Activated T-helper 17 cell treated with anti-CD3 and anti-CD28 coated beads, Interleukin-2, amount 50 U/mL, for 72 hours (primary cell): ENCODE measurements around the gene GRPEL1. TPM values are rescaled to one million over a fixed set of nuclear protein-coding genes. Genes with fewer than 3 reads are reported as not detected.
A peak's percentile ranks its signal among the peaks of the same experiment; 100 is the strongest.

ENCODE experiments used
- ATAC-seq: fragments of 150-1000 bp; cut with Tn5 transposase; replicated peaks from 2 replicates; pipeline ENCODE4 v1.10.0; 2021; ENCODE audit warnings: mild to moderate bottlenecking, moderate library complexity
- H3K27ac Mint-ChIP-seq: one replicate; pipeline ENCODE4 v1.8.0; 2022; ENCODE audit warnings: mixed read lengths
- H3K27me3 Mint-ChIP-seq: one replicate; pipeline ENCODE4 v1.8.0; 2022; ENCODE audit warnings: mixed read lengths
- H3K36me3 Mint-ChIP-seq: one replicate; pipeline ENCODE4 v1.8.0; 2022; ENCODE audit warnings: low read depth, mild to moderate bottlenecking, mixed read lengths
- H3K4me1 Mint-ChIP-seq: one replicate; pipeline ENCODE4 v1.8.0; 2022; ENCODE audit warnings: mixed read lengths
- H3K4me3 Mint-ChIP-seq: one replicate; pipeline ENCODE4 v1.8.0; 2022; ENCODE audit warnings: mild to moderate bottlenecking, mixed read lengths
- H3K9me3 Mint-ChIP-seq: one replicate; pipeline ENCODE4 v1.8.0; 2022; ENCODE audit warnings: mixed read lengths
- total RNA-seq, 2 donors: library from RNA; stranded (reverse); gene quantifications; one replicate each; pipeline ENCODE4 v1.2.3, GENCODE V29; 2022

GRPEL1 gene
- 10 to 100 TPM; 56.3 to 92.5 TPM for total RNA-seq

- no peaks in the 10 kb centered on the region for H3K9me3 Mint-ChIP-seq
- no peaks in the 10 kb centered on the region for H3K27me3 Mint-ChIP-seq
- H3K36me3 Mint-ChIP-seq, result peaks cover 54% of the 10 kb centered on the region
- H3K4me3 Mint-ChIP-seq, result peak within 1 kb of the TSS; percentile 97
- ATAC-seq, result peak; percentile 94
- peaks cover 9% of the 10 kb centered on the region for H3K4me1 Mint-ChIP-seq
- H3K27ac Mint-ChIP-seq, result peak within 1 kb of the TSS; percentile 94
Observed at GRCh38 chr4:7067452-7068278, at the start of gene GRPEL1. TSS of gene GRPEL1 (minus strand) at chr4:7068064. CDS start at chr4:7068032, 32 bp downstream.

GRCh38 chr4:7116705-7117104 lies 48.8 kb upstream of the GRPEL1 start:
- H3K36me3 Mint-ChIP-seq, result no peaks in the 10 kb centered on the region
- no peaks in the 10 kb centered on the region for H3K4me1 Mint-ChIP-seq
- H3K9me3 Mint-ChIP-seq, result peaks cover 12% of the 10 kb centered on the region
- H3K27me3 Mint-ChIP-seq, result peaks cover 25% of the 10 kb centered on the region
- ATAC-seq, result no peak
- no peak overlapping the region for H3K27ac Mint-ChIP-seq
- no peak overlapping the region for H3K4me3 Mint-ChIP-seq

GRCh38 chr4:7115557-7116340 lies 47.9 kb upstream of the GRPEL1 start:
- H3K27me3 Mint-ChIP-seq, result peaks cover 25% of the 10 kb centered on the region
- H3K4me1 Mint-ChIP-seq, result no peaks in the 10 kb centered on the region
- peaks cover 12% of the 10 kb centered on the region for H3K9me3 Mint-ChIP-seq
- H3K27ac Mint-ChIP-seq, result no peak overlapping the region
- no peaks in the 10 kb centered on the region for H3K36me3 Mint-ChIP-seq
- no peak overlapping the region for H3K4me3 Mint-ChIP-seq
- ATAC-seq, result no peak

- no peak overlapping the region for H3K27ac Mint-ChIP-seq
- H3K4me3 Mint-ChIP-seq, result no peak overlapping the region
- H3K9me3 Mint-ChIP-seq, result peaks cover 2% of the 10 kb centered on the region
- no peaks in the 10 kb centered on the region for H3K4me1 Mint-ChIP-seq
- ATAC-seq, result no peak
- no peaks in the 10 kb centered on the region for H3K36me3 Mint-ChIP-seq
- peaks cover 5% of the 10 kb centered on the region for H3K27me3 Mint-ChIP-seq
Observed at GRCh38 chr4:7112656-7113055, 44.8 kb upstream of the GRPEL1 start.

GRCh38 chr4:7111441-7111840 lies 43.6 kb upstream of the GRPEL1 start:
- H3K9me3 Mint-ChIP-seq, result no peaks in the 10 kb centered on the region
- H3K4me3 Mint-ChIP-seq, result no peak overlapping the region
- H3K4me1 Mint-ChIP-seq, result no peaks in the 10 kb centered on the region
- no peaks in the 10 kb centered on the region for H3K36me3 Mint-ChIP-seq
- H3K27ac Mint-ChIP-seq, result no peak overlapping the region
- no peaks in the 10 kb centered on the region for H3K27me3 Mint-ChIP-seq
- no peak for ATAC-seq

- Mint-ChIP-seq H3K4me1 (no peaks in the 10 kb centered on the region), H3K27ac (no peak overlapping the region), H3K36me3 (no peaks in the 10 kb centered on the region), H3K27me3 (no peaks in the 10 kb centered on the region), H3K4me3 (no peak overlapping the region), H3K9me3 (no peaks in the 10 kb centered on the region)
- ATAC-seq, result no peak
Observed at GRCh38 chr4:7110546-7110945, 42.7 kb upstream of the GRPEL1 start.

- ATAC-seq, result no peak
- Mint-ChIP-seq H3K27ac (no peak overlapping the region), H3K4me1 (no peaks in the 10 kb centered on the region), H3K4me3 (no peak overlapping the region), H3K27me3 (no peaks in the 10 kb centered on the region), H3K9me3 (no peaks in the 10 kb centered on the region), H3K36me3 (no peaks in the 10 kb centered on the region)
Observed at GRCh38 chr4:7109169-7109568, 41.3 kb upstream of the GRPEL1 start.

- Mint-ChIP-seq H3K27ac (no peak overlapping the region), H3K36me3 (no peaks in the 10 kb centered on the region), H3K4me3 (no peak overlapping the region), H3K4me1 (no peaks in the 10 kb centered on the region), H3K27me3 (no peaks in the 10 kb centered on the region), H3K9me3 (no peaks in the 10 kb centered on the region)
- no peak for ATAC-seq
Observed at GRCh38 chr4:7108660-7109059, 40.8 kb upstream of the GRPEL1 start.

- no peaks in the 10 kb centered on the region for H3K27me3 Mint-ChIP-seq
- H3K4me1 Mint-ChIP-seq, result no peaks in the 10 kb centered on the region
- H3K36me3 Mint-ChIP-seq, result no peaks in the 10 kb centered on the region
- no peaks in the 10 kb centered on the region for H3K9me3 Mint-ChIP-seq
- H3K27ac Mint-ChIP-seq, result no peak overlapping the region
- ATAC-seq, result no peak
- H3K4me3 Mint-ChIP-seq, result no peak overlapping the region
Observed at GRCh38 chr4:7108046-7108625, 40.3 kb upstream of the GRPEL1 start.

GRCh38 chr4:7107166-7107905 lies 39.5 kb upstream of the GRPEL1 start:
- Mint-ChIP-seq H3K4me1 (no peaks in the 10 kb centered on the region), H3K36me3 (no peaks in the 10 kb centered on the region), H3K27me3 (no peaks in the 10 kb centered on the region), H3K9me3 (no peaks in the 10 kb centered on the region), H3K4me3 (no peak overlapping the region), H3K27ac (no peak overlapping the region)
- ATAC-seq, result no peak

GRCh38 chr4:7105276-7105675 lies 37.4 kb upstream of the GRPEL1 start:
- ATAC-seq, result no peak

GRCh38 chr4:7104366-7105031 lies 36.6 kb upstream of the GRPEL1 start:
- no peaks in the 10 kb centered on the region for H3K36me3 Mint-ChIP-seq
- peak overlapping the region; percentile 85 for H3K4me3 Mint-ChIP-seq
- no peaks in the 10 kb centered on the region for H3K9me3 Mint-ChIP-seq
- peaks cover 5% of the 10 kb centered on the region for H3K4me1 Mint-ChIP-seq
- no peak for ATAC-seq
- H3K27ac Mint-ChIP-seq, result no peak overlapping the region
- H3K27me3 Mint-ChIP-seq, result no peaks in the 10 kb centered on the region

More at GRCh38 chr4:7105276-7105675, 37.4 kb upstream of the GRPEL1 start:
- Mint-ChIP-seq H3K4me1 (peaks cover 5% of the 10 kb centered on the region), H3K27me3 (no peaks in the 10 kb centered on the region), H3K4me3 (no peak overlapping the region), H3K36me3 (no peaks in the 10 kb centered on the region), H3K9me3 (no peaks in the 10 kb centered on the region), H3K27ac (no peak overlapping the region)

GRCh38 chr4:7103607-7104365 lies 35.9 kb upstream of the GRPEL1 start:
- Mint-ChIP-seq H3K4me1 (peaks cover 5% of the 10 kb centered on the region), H3K27me3 (no peaks in the 10 kb centered on the region), H3K27ac (peak overlapping the region; percentile 77), H3K9me3 (no peaks in the 10 kb centered on the region), H3K4me3 (peak overlapping the region; percentile 85), H3K36me3 (no peaks in the 10 kb centered on the region)
- no peak for ATAC-seq
